Endothelial cell of umbilical vein (primary cell): ENCODE measurements around the gene TMEM14A. TPM values are rescaled to one million over a fixed set of nuclear protein-coding genes. Genes with fewer than 3 reads are reported as not detected.

Experiments
- BruUV-seq: library from RNA; stranded (reverse); fragments of 400-500 nt; replicated peaks from 2 replicates; lab custom pipeline; 2021; lab: Mats Ljungman, UMichigan
- CTCF ChIA-PET: fragments of 300-600, 350-600 bp; sonication (Branson Sonifier 250); formaldehyde crosslinking; loops from one replicate; lab custom pipeline; 2021; ENCODE audit warnings: antibody characterized with exemption, inconsistent platforms; lab: Charles Lee
- POLR2A ChIA-PET: fragments of 300-600, 350-600 bp; sonication (Branson Sonifier 250); formaldehyde crosslinking; loops from one replicate; lab custom pipeline; 2021; ENCODE audit warnings: antibody characterized with exemption, inconsistent platforms; lab: Charles Lee
- DNase-seq: peaks from one replicate; pipeline ENCODE4 v3.0.0-alpha.2; 2011; ENCODE audit warnings: low read depth, low spot score
- FAIRE-seq: peaks from 2 replicates; lab custom pipeline; 2011; peaks lifted over from hg19 to GRCh38; lab: Jason Lieb, UNC
- H2AFZ ChIP-seq: 2 replicates; pipeline ENCODE4 v1.6.0; 2012; ENCODE audit warnings: low read depth, low read length, control low read depth, inconsistent platforms
- H3K27ac ChIP-seq: 2 replicates; pipeline ENCODE4 v1.5.1; 2011; ENCODE audit warnings: low read depth, mild to moderate bottlenecking, control low read depth, low read length, moderate library complexity; ENCODE audit not compliant: insufficient read depth
- H3K27me3 ChIP-seq, 2 experiments: 2 replicates each; pipeline versions ENCODE4 v1.6.0 to v1.6.1; 2011; ENCODE audit warnings: low read length in 2 of 2, mixed read lengths in 1 of 2; ENCODE audit not compliant: control insufficient read depth in 2 of 2, insufficient read depth in 2 of 2
- H3K36me3 ChIP-seq, 2 experiments: 2 replicates in 1 of 2; 3 replicates in 1 of 2; pipeline ENCODE4 v1.5.1; 2011; ENCODE audit warnings: low read length in 2 of 2, mild to moderate bottlenecking in 1 of 2, moderate library complexity in 1 of 2; ENCODE audit not compliant: control insufficient read depth in 2 of 2, insufficient read depth in 2 of 2; ENCODE audit errors: extremely low read depth in 1 of 2
- H3K4me1 ChIP-seq: 3 replicates; pipeline ENCODE4 v1.5.1; 2011; ENCODE audit warnings: mild to moderate bottlenecking, low read length; ENCODE audit not compliant: control insufficient read depth, insufficient read depth; ENCODE audit errors: extremely low read depth
- H3K4me2 ChIP-seq: 2 replicates; pipeline ENCODE4 v1.6.1; 2011; ENCODE audit warnings: low read length, control low read depth, mixed read lengths; ENCODE audit not compliant: insufficient read depth
- H3K4me3 ChIP-seq, 3 experiments: fragments of 200-600 bp in 1 of 3; sonication (generic), shearing (Covaris generic) in 1 of 3; replicated peaks in 1 of 3; 2 replicates each; pipeline ENCODE4 v1.5.1; 2011 to 2016; ENCODE audit warnings: control low read depth in 3 of 3, low read length in 3 of 3, mild to moderate bottlenecking in 2 of 3, inconsistent platforms in 1 of 3, low read depth in 1 of 3, moderate library complexity in 1 of 3; ENCODE audit not compliant: insufficient read depth in 1 of 3
- H3K79me2 ChIP-seq: 2 replicates; pipeline ENCODE4 v1.6.0; 2012; ENCODE audit warnings: low read length, inconsistent platforms; ENCODE audit not compliant: control insufficient read depth, insufficient read depth
- H3K9ac ChIP-seq: replicated peaks from 2 replicates; pipeline ENCODE3; 2011; ENCODE audit warnings: low read length, control low read depth; ENCODE audit not compliant: insufficient read depth; ENCODE audit errors: extremely low read depth
- H3K9me1 ChIP-seq: replicated peaks from 3 replicates; pipeline ENCODE4 v1.6.0; 2011; ENCODE audit warnings: mild to moderate bottlenecking, low read length; ENCODE audit not compliant: control insufficient read depth, insufficient read depth; ENCODE audit errors: extremely low read depth
- H3K9me3 ChIP-seq: replicated peaks from 2 replicates; pipeline ENCODE4 v1.5.1; 2012; ENCODE audit warnings: low read length, inconsistent platforms; ENCODE audit not compliant: control insufficient read depth, insufficient read depth
- H4K20me1 ChIP-seq: replicated peaks from 2 replicates; pipeline ENCODE3; 2011; ENCODE audit warnings: mild to moderate bottlenecking, low read length; ENCODE audit not compliant: control insufficient read depth, insufficient read depth; ENCODE audit errors: extremely low read depth
- FOS ChIP-seq: IDR thresholded peaks from 2 replicates; pipeline ENCODE4 v1.6.1; 2011; ENCODE audit warnings: mild to moderate bottlenecking, low read length, moderate library complexity, borderline replicate concordance; ENCODE audit not compliant: insufficient read depth
- GATA2 ChIP-seq: IDR thresholded peaks from 2 replicates; pipeline ENCODE4 v1.7.0; 2011; ENCODE audit warnings: low read depth, mild to moderate bottlenecking, moderate library complexity, mixed read lengths, low read length; ENCODE audit not compliant: insufficient read length, insufficient read depth
- JUN ChIP-seq: IDR thresholded peaks from 2 replicates; pipeline ENCODE4 v1.6.1; 2011; ENCODE audit warnings: borderline replicate concordance, low read depth; ENCODE audit not compliant: insufficient read length, insufficient read depth
- MYC ChIP-seq: IDR thresholded peaks from one replicate; pipeline ENCODE4 v1.6.1; 2011; ENCODE audit warnings: mild to moderate bottlenecking, low read depth, low read length
- POLR2A ChIP-seq: IDR thresholded peaks from 2 replicates; pipeline ENCODE4 v1.6.1; 2012; ENCODE audit warnings: low read depth, mild to moderate bottlenecking, control low read depth, low read length
- POLR2AphosphoS5 ChIP-seq: IDR thresholded peaks from 2 replicates; pipeline ENCODE4 v1.6.1; 2012; ENCODE audit warnings: low read depth, mild to moderate bottlenecking, control low read depth, low read length, moderate library complexity; ENCODE audit not compliant: insufficient read depth
- dilution Hi-C: fragments of 300-500 bp; cut with MboI; formaldehyde crosslinking; loops from one replicate; pipeline ENCODE4 v1.15.0; 2019; ENCODE audit warnings: low sequenced_read_pairs; ENCODE audit not compliant: extremely low pct_ligation_motif_present
- intact Hi-C: fragments of 100-400 bp; cut with micrococcal nuclease; formaldehyde crosslinking; loops from one replicate; pipeline ENCODE4 v1.10.0; 2022
- polyA plus RNA-seq, 4 experiments: library from polyadenylated mRNA; depleted of rRNA in 3 of 4; stranded (reverse) in 3 of 4; unstranded in 1 of 4; fragments of >200 nt; gene quantifications; 2 replicates each; pipeline versions ENCODE4 v1.2.1 to v1.2.3, GENCODE V29; 2011 to 2012; ENCODE audit warnings: missing spikeins in 1 of 4
- total RNA-seq: library from RNA; stranded (reverse); gene quantifications from 2 replicates; pipeline ENCODE4 v1.2.3, GENCODE V29; 2021
- TF ChIP-seq, protein P1 (sequence below), 2 donors: IDR thresholded peaks; 1 replicate in 1 of 2; 2 replicates in 1 of 2; pipeline ENCODE4 v1.5.1; 2011; ENCODE audit warnings: low read length in 2 of 2, mild to moderate bottlenecking in 2 of 2, moderate library complexity in 2 of 2, control low read depth in 1 of 2, inconsistent platforms in 1 of 2, low read depth in 1 of 2; ENCODE audit not compliant: insufficient read depth in 1 of 2; ENCODE audit errors: extremely low read depth in 1 of 2
- TF ChIP-seq, protein P2 (sequence below): IDR thresholded peaks from 2 replicates; pipeline ENCODE4 v1.6.1; 2011; ENCODE audit not compliant: insufficient read depth, insufficient read length

Gene TMEM14A
- total and polyA plus RNA-seq, 2 donors (not counting 3 experiments of a cell fraction or from before 2014, with no cell fraction given): 19.5 to 33.7 TPM

DNA sequence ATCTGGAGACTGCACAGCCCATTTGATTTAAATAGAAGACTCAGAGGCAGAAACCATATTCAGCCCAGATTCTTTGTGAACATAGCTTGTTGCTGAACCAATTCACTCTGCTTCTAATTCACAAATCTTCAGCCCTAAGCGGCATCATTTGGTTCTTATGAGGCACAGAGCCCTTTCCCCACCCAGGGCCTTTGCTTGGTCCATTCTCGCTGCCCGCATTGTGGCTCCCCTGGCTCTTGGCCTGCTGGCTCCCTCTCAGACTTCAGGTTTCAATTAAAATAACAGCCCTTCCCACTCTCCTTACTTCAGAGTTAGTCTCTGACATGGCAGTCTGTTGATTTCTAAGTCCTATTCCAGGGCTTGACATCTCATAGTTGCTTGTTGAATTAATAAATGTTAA is 9.4 kb upstream of the TMEM14A start:
- Histone ChIP-seq H3K9me1 (no peaks in the 10 kb centered on the region), H3K27me3 (no peaks in the 10 kb centered on the region), H3K4me1 (peaks cover 15% of the 10 kb centered on the region), H3K9ac (no peak overlapping the region), H3K4me3 (no peak overlapping the region), H3K27ac (no peak overlapping the region), H3K9me3 (no peaks in the 10 kb centered on the region), H3K4me2 (no peak overlapping the region), H2AFZ (no peak overlapping the region), H4K20me1 (no peaks in the 10 kb centered on the region), H3K36me3 (no peaks in the 10 kb centered on the region), H3K79me2 (peaks cover 14% of the 10 kb centered on the region)
- TF ChIP-seq FOS (no peak), JUN (no peak), MYC (no peak), POLR2A (no peak)
- TF ChIP-seq, protein P1, sequence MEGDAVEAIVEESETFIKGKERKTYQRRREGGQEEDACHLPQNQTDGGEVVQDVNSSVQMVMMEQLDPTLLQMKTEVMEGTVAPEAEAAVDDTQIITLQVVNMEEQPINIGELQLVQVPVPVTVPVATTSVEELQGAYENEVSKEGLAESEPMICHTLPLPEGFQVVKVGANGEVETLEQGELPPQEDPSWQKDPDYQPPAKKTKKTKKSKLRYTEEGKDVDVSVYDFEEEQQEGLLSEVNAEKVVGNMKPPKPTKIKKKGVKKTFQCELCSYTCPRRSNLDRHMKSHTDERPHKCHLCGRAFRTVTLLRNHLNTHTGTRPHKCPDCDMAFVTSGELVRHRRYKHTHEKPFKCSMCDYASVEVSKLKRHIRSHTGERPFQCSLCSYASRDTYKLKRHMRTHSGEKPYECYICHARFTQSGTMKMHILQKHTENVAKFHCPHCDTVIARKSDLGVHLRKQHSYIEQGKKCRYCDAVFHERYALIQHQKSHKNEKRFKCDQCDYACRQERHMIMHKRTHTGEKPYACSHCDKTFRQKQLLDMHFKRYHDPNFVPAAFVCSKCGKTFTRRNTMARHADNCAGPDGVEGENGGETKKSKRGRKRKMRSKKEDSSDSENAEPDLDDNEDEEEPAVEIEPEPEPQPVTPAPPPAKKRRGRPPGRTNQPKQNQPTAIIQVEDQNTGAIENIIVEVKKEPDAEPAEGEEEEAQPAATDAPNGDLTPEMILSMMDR (IDR thresholded peaks at IDR 0.05; ENCODE audit: extremely low read depth in 1 of 2, insufficient read depth in 1 of 2, low read depth in 1 of 2, low read length in 2 of 2): no peak
- dilution Hi-C loops (loop anchor here (10.0 to 25.0 kb wide), 2 partner anchors 274 to 397 kb away; no protein-coding TSS in a partner anchor), intact Hi-C loops (loop anchor here (5.0 kb wide), 1 partner anchor 336 kb away; the partner anchor contains the start of gene GSTA4)
- no peak for FAIRE-seq
- BruUV-seq: no TSS peak
- no peak for DNase-seq
- ChIA-PET POLR2A (no interaction called here), CTCF (interaction anchor here (1.4 to 4.7 kb wide), 8 partner anchors 11 to 272 kb away, joined by 3 to 100 read pairs (median 11); no protein-coding TSS in a partner anchor)

DNA sequence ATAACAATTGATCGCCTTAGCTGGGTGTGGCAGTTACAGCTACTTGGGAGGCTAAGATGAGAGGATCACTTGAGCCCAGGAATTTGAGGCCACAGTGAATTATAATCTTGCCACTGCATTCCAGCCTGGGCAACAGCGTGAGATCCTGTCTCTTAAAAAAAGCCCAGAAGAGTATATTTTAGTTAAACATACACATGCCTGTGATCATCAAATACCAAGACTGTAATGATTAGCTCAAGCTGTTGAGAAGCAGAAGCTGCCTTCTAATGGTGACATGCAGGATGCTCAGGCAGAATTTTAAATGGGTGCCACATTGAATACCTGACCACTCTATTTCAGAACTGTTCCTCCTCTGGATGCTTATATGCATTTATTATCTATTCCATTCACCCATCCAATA is 8.9 kb upstream of the TMEM14A start:
- DNase-seq (no peak), FAIRE-seq (no peak)
- TF ChIP-seq POLR2A: no peak
- no peak for TF ChIP-seq FOS
- TF ChIP-seq, protein P1 (IDR thresholded peaks at IDR 0.05; ENCODE audit: extremely low read depth in 1 of 2, insufficient read depth in 1 of 2, low read depth in 1 of 2, low read length in 2 of 2): no peak
- TF ChIP-seq GATA2: no peak
- no peak for TF ChIP-seq POLR2AphosphoS5
- TF ChIP-seq, protein P2, sequence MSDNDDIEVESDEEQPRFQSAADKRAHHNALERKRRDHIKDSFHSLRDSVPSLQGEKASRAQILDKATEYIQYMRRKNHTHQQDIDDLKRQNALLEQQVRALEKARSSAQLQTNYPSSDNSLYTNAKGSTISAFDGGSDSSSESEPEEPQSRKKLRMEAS: no peak
- TF ChIP-seq MYC: no peak
- TF ChIP-seq JUN: no peak
- Histone ChIP-seq H3K27me3 (no peaks in the 10 kb centered on the region), H3K4me3 (no peak overlapping the region), H2AFZ (no peak overlapping the region), H3K4me1 (peaks cover 15% of the 10 kb centered on the region), H3K27ac (no peak overlapping the region), H3K4me2 (no peak overlapping the region), H3K9ac (no peak overlapping the region), H3K36me3 (no peaks in the 10 kb centered on the region), H3K79me2 (peaks cover 14% of the 10 kb centered on the region), H4K20me1 (no peaks in the 10 kb centered on the region), H3K9me3 (no peaks in the 10 kb centered on the region), H3K9me1 (no peaks in the 10 kb centered on the region)
- ChIA-PET POLR2A (no interaction called here), CTCF (interaction anchor here (1.1 to 4.7 kb wide), 13 partner anchors 12 to 377 kb away, joined by 3 to 100 read pairs (median 9); partner anchors contain the start of genes MCM3 and TRAM2)
- dilution Hi-C loops (loop anchor here (10.0 to 25.0 kb wide), 2 partner anchors 275 to 397 kb away; no protein-coding TSS in a partner anchor), intact Hi-C loops (loop anchor here (2.0 to 5.0 kb wide), 4 partner anchors 63 to 499 kb away; partner anchors contain the start of gene GSTA4)
- BruUV-seq: no TSS peak
